ENCODE measurements around the gene CRMP1. TPM values are rescaled to one million over a fixed set of nuclear protein-coding genes. Genes with fewer than 3 reads are reported as not detected.

The CRMP1 gene
- total RNA-seq, 1 experiment from 2014 or later = 134 TPM

- CTCF ChIA-PET = no interaction called here
Observed at GRCh38 chr4:5851637-5852301, 41.1 kb downstream of the CRMP1 start.

DNA sequence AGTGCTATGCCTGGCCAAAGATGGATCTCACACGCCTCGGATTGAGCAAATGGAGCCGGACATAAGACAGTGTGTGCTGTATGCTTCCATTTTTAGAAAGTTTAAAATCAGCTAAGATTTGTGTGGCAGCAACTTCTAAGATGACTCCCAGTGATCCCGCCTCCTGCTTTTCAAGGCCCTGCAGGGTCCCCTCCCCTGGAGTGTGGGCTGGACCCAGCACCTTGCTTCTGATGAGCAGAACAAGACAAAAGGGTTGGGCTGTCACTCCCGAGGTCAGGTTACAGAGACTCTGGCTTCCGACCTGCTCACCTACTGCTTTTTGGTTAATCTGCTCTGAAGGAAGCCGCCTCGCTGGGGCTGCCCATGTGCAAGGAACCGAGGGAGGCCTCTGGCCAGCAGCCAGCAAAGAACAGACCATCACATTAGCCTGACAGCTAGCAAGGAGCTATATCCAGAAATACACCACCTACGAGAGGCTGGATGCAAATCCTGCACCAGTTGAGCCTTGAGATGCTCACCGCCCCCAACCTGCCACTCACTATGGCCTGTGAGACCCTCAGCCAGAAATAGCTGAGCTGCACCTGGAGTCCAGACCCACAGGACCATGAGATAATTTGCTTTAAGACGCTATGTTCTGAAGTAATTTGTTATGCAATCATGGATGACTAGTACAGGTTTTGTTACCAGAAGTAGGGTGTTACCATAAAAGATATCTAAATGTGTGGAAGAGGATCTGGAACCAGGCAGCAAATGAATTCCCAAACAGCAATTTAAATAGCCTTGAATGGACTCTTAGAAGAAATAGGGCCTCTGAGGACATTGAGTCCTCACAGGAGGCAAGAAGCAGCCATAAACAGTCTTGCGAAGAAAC, 47.6 kb downstream of the CRMP1 start:
- peaks cover 8% of the 10 kb centered on the region for H3K4me1 Mint-ChIP-seq
- CTCF ChIA-PET = interaction anchor here (1.4 to 2.4 kb wide), 2 partner anchors 24 to 135 kb away, joined by 3 to 12 read pairs; no protein-coding TSS in a partner anchor
- TF ChIP-seq ZNF671 (CRISPR knock-in tag; IDR thresholded peaks at IDR 0.05) = no peak
- no peak for TF ChIP-seq ZNF138 (CRISPR knock-in tag; conservative IDR thresholded peaks at IDR 0.05)
- TF ChIP-seq IRF1 (CRISPR knock-in tag; IDR thresholded peaks at IDR 0.05) = no peak
- no peak overlapping the region for H3K4me3 Mint-ChIP-seq
- no peaks in the 10 kb centered on the region for H3K9me3 Mint-ChIP-seq
- no peak for ATAC-seq
- no peaks in the 10 kb centered on the region for H3K27me3 Mint-ChIP-seq (ENCODE audit: low read depth)
- H3K27ac Mint-ChIP-seq = no peak overlapping the region
- DNase-seq (ENCODE audit: low spot score) = no peak
- peaks cover 68% of the 10 kb centered on the region for H3K36me3 Mint-ChIP-seq
- POLR2A ChIA-PET = no interaction called here

More at GRCh38 chr4:5851637-5852301, 41.1 kb downstream of the CRMP1 start:
- H3K27ac Mint-ChIP-seq = no peak overlapping the region
- POLR2A ChIA-PET = no interaction called here
- H3K4me3 Mint-ChIP-seq = no peak overlapping the region
- TF ChIP-seq, protein P1, sequence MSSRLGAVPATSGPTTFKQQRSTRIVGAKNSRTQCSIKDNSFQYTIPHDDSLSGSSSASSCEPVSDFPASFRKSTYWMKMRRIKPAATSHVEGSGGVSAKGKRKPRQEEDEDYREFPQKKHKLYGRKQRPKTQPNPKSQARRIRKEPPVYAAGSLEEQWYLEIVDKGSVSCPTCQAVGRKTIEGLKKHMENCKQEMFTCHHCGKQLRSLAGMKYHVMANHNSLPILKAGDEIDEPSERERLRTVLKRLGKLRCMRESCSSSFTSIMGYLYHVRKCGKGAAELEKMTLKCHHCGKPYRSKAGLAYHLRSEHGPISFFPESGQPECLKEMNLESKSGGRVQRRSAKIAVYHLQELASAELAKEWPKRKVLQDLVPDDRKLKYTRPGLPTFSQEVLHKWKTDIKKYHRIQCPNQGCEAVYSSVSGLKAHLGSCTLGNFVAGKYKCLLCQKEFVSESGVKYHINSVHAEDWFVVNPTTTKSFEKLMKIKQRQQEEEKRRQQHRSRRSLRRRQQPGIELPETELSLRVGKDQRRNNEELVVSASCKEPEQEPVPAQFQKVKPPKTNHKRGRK (CRISPR knock-in tag; IDR thresholded peaks at IDR 0.05; ENCODE audit: borderline replicate concordance) = 0 out of 2 replicates have a peak, but pooled peaks have one; percentile 51
- TF ChIP-seq ZNF396 (CRISPR knock-in tag; IDR thresholded peaks at IDR 0.05; ENCODE audit: borderline replicate concordance) = no peak
- H3K36me3 Mint-ChIP-seq = peaks cover 59% of the 10 kb centered on the region
- H3K4me1 Mint-ChIP-seq = no peaks in the 10 kb centered on the region
- ATAC-seq = no peak
- no peak for DNase-seq (ENCODE audit: low spot score)
- no peaks in the 10 kb centered on the region for H3K9me3 Mint-ChIP-seq
- no peaks in the 10 kb centered on the region for H3K27me3 Mint-ChIP-seq (ENCODE audit: low read depth)

- H3K4me3 Mint-ChIP-seq = no peak overlapping the region
- H3K9me3 Mint-ChIP-seq = no peaks in the 10 kb centered on the region
- H3K27me3 Mint-ChIP-seq (ENCODE audit: low read depth) = no peaks in the 10 kb centered on the region
- DNase-seq (ENCODE audit: low spot score) = no peak
- H3K36me3 Mint-ChIP-seq = peaks cover 65% of the 10 kb centered on the region
- ATAC-seq = no peak
- H3K27ac Mint-ChIP-seq = no peak overlapping the region; the same call in 1 of the 2 replicates
- ChIA-PET CTCF (interaction anchor here (1.4 to 2.4 kb wide), 2 partner anchors 23 to 136 kb away, joined by 3 to 12 read pairs; no protein-coding TSS in a partner anchor), POLR2A (no interaction called here)
- no peak for TF ChIP-seq NR1H2 (CRISPR knock-in tag; IDR thresholded peaks at IDR 0.05)
- H3K4me1 Mint-ChIP-seq = peaks cover 8% of the 10 kb centered on the region
Observed at GRCh38 chr4:5843573-5844530, 49.0 kb downstream of the CRMP1 start.

GRCh38 chr4:5842456-5842855, 50.4 kb downstream of the CRMP1 start:
- H3K36me3 Mint-ChIP-seq = peaks cover 60% of the 10 kb centered on the region
- peaks cover 8% of the 10 kb centered on the region for H3K4me1 Mint-ChIP-seq
- ChIA-PET CTCF (no interaction called here), POLR2A (no interaction called here)
- ATAC-seq (no peak), DNase-seq (ENCODE audit: low spot score) (no peak)
- no peak overlapping the region for H3K4me3 Mint-ChIP-seq
- no peaks in the 10 kb centered on the region for H3K27me3 Mint-ChIP-seq (ENCODE audit: low read depth)
- no peak overlapping the region for H3K27ac Mint-ChIP-seq
- H3K9me3 Mint-ChIP-seq = no peaks in the 10 kb centered on the region
- TF ChIP-seq, protein P2, sequence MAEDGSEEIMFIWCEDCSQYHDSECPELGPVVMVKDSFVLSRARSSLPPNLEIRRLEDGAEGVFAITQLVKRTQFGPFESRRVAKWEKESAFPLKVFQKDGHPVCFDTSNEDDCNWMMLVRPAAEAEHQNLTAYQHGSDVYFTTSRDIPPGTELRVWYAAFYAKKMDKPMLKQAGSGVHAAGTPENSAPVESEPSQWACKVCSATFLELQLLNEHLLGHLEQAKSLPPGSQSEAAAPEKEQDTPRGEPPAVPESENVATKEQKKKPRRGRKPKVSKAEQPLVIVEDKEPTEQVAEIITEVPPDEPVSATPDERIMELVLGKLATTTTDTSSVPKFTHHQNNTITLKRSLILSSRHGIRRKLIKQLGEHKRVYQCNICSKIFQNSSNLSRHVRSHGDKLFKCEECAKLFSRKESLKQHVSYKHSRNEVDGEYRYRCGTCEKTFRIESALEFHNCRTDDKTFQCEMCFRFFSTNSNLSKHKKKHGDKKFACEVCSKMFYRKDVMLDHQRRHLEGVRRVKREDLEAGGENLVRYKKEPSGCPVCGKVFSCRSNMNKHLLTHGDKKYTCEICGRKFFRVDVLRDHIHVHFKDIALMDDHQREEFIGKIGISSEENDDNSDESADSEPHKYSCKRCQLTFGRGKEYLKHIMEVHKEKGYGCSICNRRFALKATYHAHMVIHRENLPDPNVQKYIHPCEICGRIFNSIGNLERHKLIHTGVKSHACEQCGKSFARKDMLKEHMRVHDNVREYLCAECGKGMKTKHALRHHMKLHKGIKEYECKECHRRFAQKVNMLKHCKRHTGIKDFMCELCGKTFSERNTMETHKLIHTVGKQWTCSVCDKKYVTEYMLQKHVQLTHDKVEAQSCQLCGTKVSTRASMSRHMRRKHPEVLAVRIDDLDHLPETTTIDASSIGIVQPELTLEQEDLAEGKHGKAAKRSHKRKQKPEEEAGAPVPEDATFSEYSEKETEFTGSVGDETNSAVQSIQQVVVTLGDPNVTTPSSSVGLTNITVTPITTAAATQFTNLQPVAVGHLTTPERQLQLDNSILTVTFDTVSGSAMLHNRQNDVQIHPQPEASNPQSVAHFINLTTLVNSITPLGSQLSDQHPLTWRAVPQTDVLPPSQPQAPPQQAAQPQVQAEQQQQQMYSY (CRISPR knock-in tag; IDR thresholded peaks at IDR 0.05) = no peak
- no peak for TF ChIP-seq JAZF1 (CRISPR knock-in tag; IDR thresholded peaks at IDR 0.05)
- TF ChIP-seq TEAD4 (CRISPR knock-in tag; IDR thresholded peaks at IDR 0.05) = no peak
- TF ChIP-seq, protein P3, sequence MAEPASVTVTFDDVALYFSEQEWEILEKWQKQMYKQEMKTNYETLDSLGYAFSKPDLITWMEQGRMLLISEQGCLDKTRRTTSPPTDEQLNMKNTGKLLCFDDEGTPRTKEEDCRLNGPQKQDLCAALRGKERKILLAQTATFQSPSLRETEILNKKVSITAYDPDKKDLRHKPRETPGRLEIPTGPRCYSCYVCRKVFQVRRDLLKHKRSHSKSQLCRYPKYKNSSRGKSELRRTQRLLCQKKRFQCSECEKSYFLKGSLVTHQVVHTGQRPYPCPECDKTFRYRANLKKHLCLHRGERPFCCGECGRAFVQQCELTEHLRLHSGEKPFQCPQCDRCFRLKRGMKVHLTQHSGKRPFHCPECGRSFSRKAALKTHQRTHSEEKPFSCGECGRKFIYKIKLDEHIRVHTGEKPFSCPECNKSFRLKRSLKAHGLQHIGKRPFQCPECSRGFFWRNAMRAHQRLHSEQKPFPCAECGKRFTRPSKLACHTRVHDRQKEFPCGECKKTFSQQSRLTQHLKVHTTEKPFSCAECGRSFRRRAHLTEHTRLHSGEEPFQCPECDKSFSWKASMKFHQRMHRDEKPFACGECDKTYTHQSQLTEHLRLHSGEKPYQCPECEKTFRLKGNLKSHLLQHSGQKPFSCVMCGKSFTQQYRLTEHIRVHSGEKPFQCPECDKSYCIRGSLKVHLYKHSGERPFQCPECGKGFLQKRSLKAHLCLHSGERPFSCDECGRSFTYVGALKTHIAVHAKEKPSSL (CRISPR knock-in tag; conservative IDR thresholded peaks at IDR 0.05) = no peak
- TF ChIP-seq, protein P4, sequence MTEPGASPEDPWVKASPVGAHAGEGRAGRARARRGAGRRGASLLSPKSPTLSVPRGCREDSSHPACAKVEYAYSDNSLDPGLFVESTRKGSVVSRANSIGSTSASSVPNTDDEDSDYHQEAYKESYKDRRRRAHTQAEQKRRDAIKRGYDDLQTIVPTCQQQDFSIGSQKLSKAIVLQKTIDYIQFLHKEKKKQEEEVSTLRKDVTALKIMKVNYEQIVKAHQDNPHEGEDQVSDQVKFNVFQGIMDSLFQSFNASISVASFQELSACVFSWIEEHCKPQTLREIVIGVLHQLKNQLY (CRISPR knock-in tag; IDR thresholded peaks at IDR 0.05) = no peak
- no peak for TF ChIP-seq IRF1 (CRISPR knock-in tag; IDR thresholded peaks at IDR 0.05)
- no peak for TF ChIP-seq SOX15 (CRISPR knock-in tag; IDR thresholded peaks at IDR 0.05)
- TF ChIP-seq, protein P5, sequence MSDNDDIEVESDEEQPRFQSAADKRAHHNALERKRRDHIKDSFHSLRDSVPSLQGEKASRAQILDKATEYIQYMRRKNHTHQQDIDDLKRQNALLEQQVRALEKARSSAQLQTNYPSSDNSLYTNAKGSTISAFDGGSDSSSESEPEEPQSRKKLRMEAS (CRISPR knock-in tag; IDR thresholded peaks at IDR 0.05) = no peak

All from WTC11 (cell line).